Measurements from ENCODE around the gene PSORS1C1. TPM values are rescaled to one million over a fixed set of nuclear protein-coding genes. Genes with fewer than 3 reads are reported as not detected.

PSORS1C1 gene
- total RNA-seq, 2 experiments from 2014 or later = not detected

GRCh38 chr6:31113861-31114540 lies 599 bp upstream of the PSORS1C1 start:
- Histone ChIP-seq H3K4me1 (ENCODE audit: insufficient read depth, low read length) (peaks cover 9% of the 10 kb centered on the region), H3K27me3 (ENCODE audit: control insufficient read depth in 1 of 2, insufficient read depth in 2 of 2, low read length in 2 of 2) (peaks cover 0 to 3% of the 10 kb centered on the region in 2 experiments), H3K36me3 (ENCODE audit: insufficient read depth, low read length) (no peaks in the 10 kb centered on the region), H3K9me3 (ENCODE audit: control insufficient read depth in 1 of 2, insufficient read depth in 1 of 2, low read length in 2 of 2) (no peaks in the 10 kb centered on the region), H3K27ac (ENCODE audit: low read depth in 1 of 2, low read length in 2 of 2) (no peak overlapping the region), H3K4me3 (ENCODE audit: low read length) (no peak overlapping the region)
- ChIA-PET CTCF (no interaction called here), POLR2A (no interaction called here)
- DNase-seq (no peak), ATAC-seq (ENCODE audit: poor library complexity) (no peak)
- Mint-ChIP-seq H3K27me3 (peaks cover 7% of the 10 kb centered on the region), H3K9me3 (no peaks in the 10 kb centered on the region), H3K27ac (no peak overlapping the region), H3K36me3 (ENCODE audit: low read depth) (no peaks in the 10 kb centered on the region), H3K4me1 (ENCODE audit: low read depth) (peaks cover 11% of the 10 kb centered on the region), H3K4me3 (no peak overlapping the region)
- intact Hi-C loops (cut with DNase I, micrococcal nuclease) = loop anchor here in 1 of 2 experiments (10.0 kb wide), 1 partner anchor 179 kb away; the partner anchor contains the start of gene SFTA2
- no peak for TF ChIP-seq CTCF (IDR thresholded peaks at IDR 0.05)

- CTCF ChIA-PET = no interaction called here
- Histone ChIP-seq H3K27me3 (ENCODE audit: control insufficient read depth in 1 of 2, insufficient read depth in 2 of 2, low read length in 2 of 2) (peaks cover 0 to 3% of the 10 kb centered on the region in 2 experiments), H3K9me3 (ENCODE audit: control insufficient read depth in 1 of 2, insufficient read depth in 1 of 2, low read length in 2 of 2) (no peaks in the 10 kb centered on the region), H3K36me3 (ENCODE audit: insufficient read depth, low read length) (no peaks in the 10 kb centered on the region), H3K27ac (ENCODE audit: low read depth in 1 of 2, low read length in 2 of 2) (no peak overlapping the region), H3K4me1 (ENCODE audit: insufficient read depth, low read length) (peaks cover 9% of the 10 kb centered on the region), H3K4me3 (ENCODE audit: low read length) (no peak overlapping the region)
- H3K36me3 Mint-ChIP-seq (ENCODE audit: low read depth) = no peaks in the 10 kb centered on the region
- TF ChIP-seq CTCF (IDR thresholded peaks at IDR 0.05) = peak; percentile 44
- peaks cover 7% of the 10 kb centered on the region for H3K27me3 Mint-ChIP-seq
- H3K4me3 Mint-ChIP-seq = no peak overlapping the region
- H3K27ac Mint-ChIP-seq = no peak overlapping the region
- POLR2A ChIA-PET = interaction anchor here (1.0 to 1.3 kb wide), 3 partner anchors 21 to 36 kb away, joined by 3 to 5 read pairs (median 5); no protein-coding TSS in a partner anchor
- ATAC-seq (ENCODE audit: poor library complexity) (peak; percentile 78), DNase-seq (peak in 3 of 14 experiments; percentile 40 to 48 (median 48))
- intact Hi-C loops (cut with DNase I, micrococcal nuclease) = loop anchor here in 1 of 2 experiments (1.0 to 10.0 kb wide), 2 partner anchors 35 to 180 kb away; partner anchors contain the start of gene SFTA2
- no peaks in the 10 kb centered on the region for H3K9me3 Mint-ChIP-seq
- H3K4me1 Mint-ChIP-seq (ENCODE audit: low read depth) = peaks cover 11% of the 10 kb centered on the region
These were observed 610 bp downstream of the PSORS1C1 start for GRCh38 chr6:31114970-31115849.

- POLR2A ChIA-PET = interaction anchor here (1.3 kb wide), 2 partner anchors 22 to 29 kb away, joined by 3 to 5 read pairs; no protein-coding TSS in a partner anchor
These were observed 1.5 kb downstream of the PSORS1C1 start for GRCh38 chr6:31115941-31116560.

More at GRCh38 chr6:31115941-31116560, 1.5 kb downstream of the PSORS1C1 start:
- ATAC-seq (ENCODE audit: poor library complexity) (no peak), DNase-seq (no peak)
- peaks cover 9% of the 10 kb centered on the region for H3K4me1 ChIP-seq (ENCODE audit: insufficient read depth, low read length)
- no peak overlapping the region for H3K4me3 ChIP-seq (ENCODE audit: low read length)
- H3K9me3 ChIP-seq (ENCODE audit: control insufficient read depth in 1 of 2, insufficient read depth in 1 of 2, low read length in 2 of 2) = no peaks in the 10 kb centered on the region
- no peak for TF ChIP-seq CTCF (IDR thresholded peaks at IDR 0.05)
- intact Hi-C loops (cut with DNase I, micrococcal nuclease) = loop anchor here in 1 of 2 experiments (1.0 to 10.0 kb wide), 2 partner anchors 36 to 181 kb away; partner anchors contain the start of gene SFTA2
- Mint-ChIP-seq H3K27ac (no peak overlapping the region), H3K27me3 (peaks cover 7% of the 10 kb centered on the region), H3K4me3 (no peak overlapping the region), H3K4me1 (ENCODE audit: low read depth) (peaks cover 11% of the 10 kb centered on the region), H3K9me3 (no peaks in the 10 kb centered on the region), H3K36me3 (ENCODE audit: low read depth) (no peaks in the 10 kb centered on the region)
- H3K36me3 ChIP-seq (ENCODE audit: insufficient read depth, low read length) = no peaks in the 10 kb centered on the region
- peaks cover 0 to 1% of the 10 kb centered on the region in 2 experiments for H3K27me3 ChIP-seq (ENCODE audit: control insufficient read depth in 1 of 2, insufficient read depth in 2 of 2, low read length in 2 of 2)
- CTCF ChIA-PET = no interaction called here
- H3K27ac ChIP-seq (ENCODE audit: low read depth in 1 of 2, low read length in 2 of 2) = no peak overlapping the region
